ENCODE results near the gene RPS19BP1. TPM values are rescaled to one million over a fixed set of nuclear protein-coding genes. Genes with fewer than 3 reads are reported as not detected.

Gene RPS19BP1
- total and polyA plus RNA-seq, 2 donors (not counting 1 experiment from before 2014, with no cell fraction given), result 60.3 to 74.8 TPM

DNA sequence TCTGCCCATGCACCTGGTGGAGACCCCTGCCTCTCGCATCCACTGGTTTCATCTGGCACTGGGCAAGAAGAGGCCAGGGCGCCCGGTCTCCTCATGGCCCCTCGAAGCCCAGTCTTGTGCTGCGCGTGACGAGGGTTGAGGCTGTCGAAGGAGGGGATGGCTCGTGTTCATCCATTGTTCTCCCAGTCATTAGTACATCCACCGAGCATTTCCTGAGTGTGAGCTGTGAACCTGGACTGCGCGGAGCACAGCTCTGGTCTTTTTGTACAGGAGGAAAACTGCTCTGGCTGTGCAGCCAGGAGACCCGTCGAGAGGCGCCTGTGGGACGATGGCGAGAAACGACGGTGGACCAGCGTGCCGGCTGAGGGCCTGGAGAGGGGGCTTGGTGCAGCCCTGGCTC is 44.8 kb upstream of the RPS19BP1 start:
- no peak overlapping the region for H3K4me3 Mint-ChIP-seq
- ChIA-PET POLR2A (no interaction called here), CTCF (no interaction called here)
- DNase-seq (no peak), ATAC-seq (ENCODE audit: low read depth) (no peak)
- Histone ChIP-seq H3K36me3 (replicated peaks in 1 of 2; ENCODE audit: control extremely low read depth in 1 of 2, control insufficient read depth in 1 of 2, extremely low read depth in 1 of 2, insufficient read depth in 2 of 2, low read length in 1 of 2) (no peaks in the 10 kb centered on the region), H2AFZ (ENCODE audit: insufficient read depth, low read depth, low read length, poor library complexity, severe bottlenecking) (no peak overlapping the region), H3K4me3 (ENCODE audit: control extremely low read depth in 1 of 5, extremely low read depth in 1 of 5, insufficient read depth in 1 of 5, low read depth in 2 of 5, low read length in 4 of 5) (no peak overlapping the region), H3K4me1 (ENCODE audit: control insufficient read depth in 2 of 2, insufficient read depth in 2 of 2, low read length in 2 of 2) (peaks cover 7 to 8% of the 10 kb centered on the region in 2 donors), H3K79me2 (ENCODE audit: control insufficient read depth, insufficient read depth, low read length) (no peaks in the 10 kb centered on the region), H3K27ac (ENCODE audit: low read length in 2 of 2) (no peak overlapping the region), H3K4me2 (replicated peaks; ENCODE audit: low read depth, low read length, poor library complexity, severe bottlenecking) (no peak overlapping the region), H3K9ac (ENCODE audit: low read length) (no peak overlapping the region), H3K27me3 (replicated peaks in 1 of 4; ENCODE audit: control extremely low read depth in 1 of 4, control insufficient read depth in 3 of 4, insufficient read depth in 4 of 4, low read length in 3 of 4) (peaks cover 0 to 4% (median 2%) of the 10 kb centered on the region in 4 experiments), H3K9me3 (ENCODE audit: control extremely low read depth in 1 of 3, control insufficient read depth in 2 of 3, insufficient read depth in 1 of 3, low read length in 2 of 3) (peaks cover 0 to 6% (median 0%) of the 10 kb centered on the region in 3 donors), H4K20me1 (ENCODE audit: control insufficient read depth, insufficient read depth, low read length, poor library complexity, severe bottlenecking) (no peaks in the 10 kb centered on the region)
- H3K4me1 Mint-ChIP-seq, result peaks cover 10% of the 10 kb centered on the region
- TF ChIP-seq, protein P1, sequence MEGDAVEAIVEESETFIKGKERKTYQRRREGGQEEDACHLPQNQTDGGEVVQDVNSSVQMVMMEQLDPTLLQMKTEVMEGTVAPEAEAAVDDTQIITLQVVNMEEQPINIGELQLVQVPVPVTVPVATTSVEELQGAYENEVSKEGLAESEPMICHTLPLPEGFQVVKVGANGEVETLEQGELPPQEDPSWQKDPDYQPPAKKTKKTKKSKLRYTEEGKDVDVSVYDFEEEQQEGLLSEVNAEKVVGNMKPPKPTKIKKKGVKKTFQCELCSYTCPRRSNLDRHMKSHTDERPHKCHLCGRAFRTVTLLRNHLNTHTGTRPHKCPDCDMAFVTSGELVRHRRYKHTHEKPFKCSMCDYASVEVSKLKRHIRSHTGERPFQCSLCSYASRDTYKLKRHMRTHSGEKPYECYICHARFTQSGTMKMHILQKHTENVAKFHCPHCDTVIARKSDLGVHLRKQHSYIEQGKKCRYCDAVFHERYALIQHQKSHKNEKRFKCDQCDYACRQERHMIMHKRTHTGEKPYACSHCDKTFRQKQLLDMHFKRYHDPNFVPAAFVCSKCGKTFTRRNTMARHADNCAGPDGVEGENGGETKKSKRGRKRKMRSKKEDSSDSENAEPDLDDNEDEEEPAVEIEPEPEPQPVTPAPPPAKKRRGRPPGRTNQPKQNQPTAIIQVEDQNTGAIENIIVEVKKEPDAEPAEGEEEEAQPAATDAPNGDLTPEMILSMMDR (IDR thresholded peaks at IDR 0.05), result no peak
- no peak for TF ChIP-seq EZH2 (IDR thresholded peaks at IDR 0.05; ENCODE audit: borderline replicate concordance, insufficient read depth, low read depth, low read length, poor library complexity, severe bottlenecking)
- no peaks in the 10 kb centered on the region for H3K9me3 Mint-ChIP-seq (ENCODE audit: insufficient read depth)
- H3K27me3 Mint-ChIP-seq, result peaks cover 31% of the 10 kb centered on the region
- 81% methylated on average over 19 of the region's 21 CpGs for WGBS (ENCODE audit: insufficient coverage)
- H3K27ac Mint-ChIP-seq, result no peak overlapping the region
- intact Hi-C loops (cut with micrococcal nuclease), result no loop called here

DNA sequence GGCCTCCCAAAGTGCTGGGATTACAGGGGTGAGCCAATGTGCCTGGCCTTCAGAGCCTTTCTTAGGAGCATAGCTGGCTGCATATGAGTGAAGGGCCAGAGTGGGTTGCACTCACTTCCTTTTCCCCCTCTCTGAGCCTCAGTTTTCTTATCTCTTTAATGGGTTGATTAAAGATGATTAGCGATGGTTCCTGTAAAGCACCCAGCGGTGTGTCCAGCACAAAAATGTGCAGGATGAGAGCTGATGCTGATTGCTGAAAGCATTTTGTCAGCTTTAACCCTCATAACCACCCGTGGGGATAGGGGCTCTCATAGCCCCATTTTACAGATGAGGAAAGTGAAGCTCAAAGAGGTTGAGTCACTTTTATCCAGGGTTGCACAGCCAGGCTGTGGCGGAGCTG is 43.5 kb upstream of the RPS19BP1 start:
- CTCF ChIA-PET, result interaction anchor here (1.0 to 1.6 kb wide), 2 partner anchors 22 to 449 kb away, joined by 3 to 9 read pairs; no protein-coding TSS in a partner anchor

More for the DNA sequence above, 43.5 kb upstream of the RPS19BP1 start:
- DNase-seq (no peak), ATAC-seq (ENCODE audit: low read depth) (no peak)
- Histone ChIP-seq H3K36me3 (replicated peaks in 1 of 2; ENCODE audit: control extremely low read depth in 1 of 2, control insufficient read depth in 1 of 2, extremely low read depth in 1 of 2, insufficient read depth in 2 of 2, low read length in 1 of 2) (no peaks in the 10 kb centered on the region), H2AFZ (ENCODE audit: insufficient read depth, low read depth, low read length, poor library complexity, severe bottlenecking) (no peak overlapping the region), H3K79me2 (ENCODE audit: control insufficient read depth, insufficient read depth, low read length) (no peaks in the 10 kb centered on the region), H3K9ac (ENCODE audit: low read length) (no peak overlapping the region), H4K20me1 (ENCODE audit: control insufficient read depth, insufficient read depth, low read length, poor library complexity, severe bottlenecking) (no peaks in the 10 kb centered on the region), H3K4me2 (replicated peaks; ENCODE audit: low read depth, low read length, poor library complexity, severe bottlenecking) (peak overlapping the region; percentile 44), H3K27ac (ENCODE audit: low read length in 2 of 2) (no peak overlapping the region), H3K4me1 (ENCODE audit: control insufficient read depth in 2 of 2, insufficient read depth in 2 of 2, low read length in 2 of 2) (peaks cover 7 to 8% of the 10 kb centered on the region in 2 donors), H3K4me3 (ENCODE audit: control extremely low read depth in 1 of 5, extremely low read depth in 1 of 5, insufficient read depth in 1 of 5, low read depth in 2 of 5, low read length in 4 of 5) (no peak overlapping the region), H3K9me3 (ENCODE audit: control extremely low read depth in 1 of 3, control insufficient read depth in 2 of 3, insufficient read depth in 1 of 3, low read length in 2 of 3) (peaks cover 0 to 6% (median 0%) of the 10 kb centered on the region in 3 donors), H3K27me3 (replicated peaks in 1 of 4; ENCODE audit: control extremely low read depth in 1 of 4, control insufficient read depth in 3 of 4, insufficient read depth in 4 of 4, low read length in 3 of 4) (peaks cover 0 to 6% (median 2%) of the 10 kb centered on the region in 4 experiments)
- TF ChIP-seq, protein P1 (IDR thresholded peaks at IDR 0.05), result no peak
- TF ChIP-seq EZH2 (IDR thresholded peaks at IDR 0.05; ENCODE audit: borderline replicate concordance, insufficient read depth, low read depth, low read length, poor library complexity, severe bottlenecking), result no peak
- Mint-ChIP-seq H3K9me3 (ENCODE audit: insufficient read depth) (no peaks in the 10 kb centered on the region), H3K4me1 (peaks cover 10% of the 10 kb centered on the region), H3K27ac (no peak overlapping the region), H3K27me3 (peaks cover 32% of the 10 kb centered on the region), H3K4me3 (no peak overlapping the region)
- POLR2A ChIA-PET, result no interaction called here
- intact Hi-C loops (cut with micrococcal nuclease), result no loop called here
- 80% methylated on average over 1 of the region's 4 CpGs for whole genome bisulfite sequencing (ENCODE audit: insufficient coverage)

All from B cell (primary cell).